Type B pancreatic cell (in vitro differentiated cells): ENCODE measurements around the gene TALDO1. TPM values are rescaled to one million over a fixed set of nuclear protein-coding genes. Genes with fewer than 3 reads are reported as not detected.

ENCODE experiments used
- DNase-seq: peaks from one replicate; pipeline ENCODE4 v3.0.0; 2021; ENCODE audit warnings: mixed read lengths; ENCODE audit not compliant: unreplicated experiment; ENCODE audit errors: extremely low spot score
- H3K27ac Mint-ChIP-seq: 2 replicates; pipeline ENCODE4 v1.8.0; 2021; ENCODE audit warnings: mild to moderate bottlenecking, mixed read lengths
- H3K27me3 Mint-ChIP-seq: 2 replicates; pipeline ENCODE4 v1.8.0; 2021; ENCODE audit warnings: mixed read lengths
- H3K36me3 Mint-ChIP-seq: 2 replicates; pipeline ENCODE4 v1.8.0; 2021; ENCODE audit warnings: mixed read lengths
- H3K4me1 Mint-ChIP-seq: one replicate; pipeline ENCODE4 v1.8.0; 2021; ENCODE audit warnings: mixed read lengths; ENCODE audit not compliant: unreplicated experiment
- H3K4me3 Mint-ChIP-seq: 2 replicates; pipeline ENCODE4 v1.8.0; 2021; ENCODE audit warnings: mild to moderate bottlenecking, mixed read lengths
- H3K9me3 Mint-ChIP-seq: 2 replicates; pipeline ENCODE4 v1.8.0; 2021; ENCODE audit warnings: mixed read lengths
- CTCF ChIP-seq: fragments of 200-600 bp; sonication (generic); conservative IDR thresholded peaks from 2 replicates; pipeline ENCODE4 v1.5.0; 2021; ENCODE audit warnings: antibody characterized with exemption, mild to moderate bottlenecking
- total RNA-seq: library from RNA; stranded (reverse); gene quantifications from 2 replicates; pipeline ENCODE4 v1.2.1, GENCODE V29; 2021; ENCODE audit warnings: low replicate concordance

Gene TALDO1
- total RNA-seq, 1 donor from 2014 or later = 189 TPM

GRCh38 chr11:721247-721740 is 26.0 kb upstream of the TALDO1 start:
- no peak for DNase-seq
- TF ChIP-seq CTCF = no peak
- Mint-ChIP-seq H3K9me3 (no peaks in the 10 kb centered on the region), H3K27ac (no peak overlapping the region), H3K27me3 (peaks cover 30% of the 10 kb centered on the region), H3K36me3 (peaks cover 4% of the 10 kb centered on the region), H3K4me1 (peaks cover 9% of the 10 kb centered on the region), H3K4me3 (no peak overlapping the region)

- TF ChIP-seq CTCF = no peak
- no peaks in the 10 kb centered on the region for H3K9me3 Mint-ChIP-seq
- no peaks in the 10 kb centered on the region for H3K36me3 Mint-ChIP-seq
- no peak overlapping the region for H3K4me3 Mint-ChIP-seq
- H3K27me3 Mint-ChIP-seq = peaks cover 32% of the 10 kb centered on the region
- peaks cover 9% of the 10 kb centered on the region for H3K4me1 Mint-ChIP-seq
- DNase-seq = peak; percentile 70
- H3K27ac Mint-ChIP-seq = no peak overlapping the region
These were observed 25.4 kb upstream of the TALDO1 start for GRCh38 chr11:721741-722345.

- H3K27me3 Mint-ChIP-seq = peaks cover 32% of the 10 kb centered on the region
- peaks cover 9% of the 10 kb centered on the region for H3K4me1 Mint-ChIP-seq
- H3K9me3 Mint-ChIP-seq = no peaks in the 10 kb centered on the region
- H3K4me3 Mint-ChIP-seq = no peak overlapping the region
- no peaks in the 10 kb centered on the region for H3K36me3 Mint-ChIP-seq
- no peak for TF ChIP-seq CTCF
- DNase-seq = no peak
- no peak overlapping the region for H3K27ac Mint-ChIP-seq
These were observed 24.9 kb upstream of the TALDO1 start for GRCh38 chr11:722346-722811.

- TF ChIP-seq CTCF = peak; percentile 73
- Mint-ChIP-seq H3K36me3 (no peaks in the 10 kb centered on the region), H3K4me1 (peaks cover 9% of the 10 kb centered on the region), H3K27ac (peak overlapping the region; percentile 94), H3K9me3 (no peaks in the 10 kb centered on the region), H3K4me3 (peak overlapping the region; percentile 49), H3K27me3 (peaks cover 32% of the 10 kb centered on the region)
- DNase-seq = no peak
These were observed 24.0 kb upstream of the TALDO1 start for GRCh38 chr11:723120-723883.

- no peak for DNase-seq
- Mint-ChIP-seq H3K9me3 (no peaks in the 10 kb centered on the region), H3K27me3 (peaks cover 30% of the 10 kb centered on the region), H3K36me3 (no peaks in the 10 kb centered on the region), H3K4me3 (peak overlapping the region; percentile 25), H3K27ac (peak overlapping the region; percentile 94), H3K4me1 (peaks cover 8% of the 10 kb centered on the region)
- no peak for TF ChIP-seq CTCF
These were observed 23.1 kb upstream of the TALDO1 start for GRCh38 chr11:724049-724777.
